MM.1S (cell line): ENCODE results near the gene PTPRN2.

Experiments
- DNase-seq: peaks from one replicate; pipeline ENCODE4 v3.0.0-alpha.2; 2015
- H2AFZ ChIP-seq: fragments of 300-600 bp; sonication (generic); 2 replicates; pipeline ENCODE4 v1.6.0; 2016; ENCODE audit warnings: antibody characterized with exemption, low read length
- H3F3A ChIP-seq: fragments of 300-600 bp; sonication (generic); 2 replicates; pipeline ENCODE4 v1.6.1; 2016; ENCODE audit warnings: mild to moderate bottlenecking, antibody characterized with exemption, low read length, moderate library complexity, mixed read lengths; ENCODE audit not compliant: insufficient read depth
- H3K27ac ChIP-seq: fragments of 300-600 bp; sonication (generic); 2 replicates; pipeline ENCODE4 v1.5.1; 2016; ENCODE audit warnings: mild to moderate bottlenecking, low read length
- H3K27me3 ChIP-seq: fragments of 300-600 bp; sonication (generic); replicated peaks from 2 replicates; pipeline ENCODE4 v1.6.0; 2016; ENCODE audit warnings: low read length; ENCODE audit not compliant: insufficient read depth
- H3K36me3 ChIP-seq: fragments of 300-600 bp; sonication (generic); replicated peaks from 2 replicates; pipeline ENCODE4 v1.6.1; 2016; ENCODE audit warnings: mild to moderate bottlenecking, low read length, mixed read lengths; ENCODE audit not compliant: insufficient read depth
- H3K4me1 ChIP-seq: fragments of 300-600 bp; sonication (generic); 2 replicates; pipeline ENCODE4 v1.6.1; 2016; ENCODE audit warnings: low read length, mixed read lengths
- H3K4me2 ChIP-seq: fragments of 300-600 bp; sonication (generic); 2 replicates; pipeline ENCODE4 v1.6.0; 2016; ENCODE audit warnings: low read depth, low read length
- H3K4me3 ChIP-seq: fragments of 300-600 bp; sonication (generic); 2 replicates; pipeline ENCODE4 v1.5.1; 2016; ENCODE audit warnings: low read length, mixed read lengths
- H3K79me2 ChIP-seq: fragments of 300-600 bp; sonication (generic); 2 replicates; pipeline ENCODE4 v1.6.1; 2016; ENCODE audit warnings: mixed run types, low read length, mixed read lengths
- H3K9ac ChIP-seq: fragments of 300-600 bp; sonication (generic); 2 replicates; pipeline ENCODE4 v1.6.1; 2016; ENCODE audit warnings: low read length, mixed read lengths
- H3K9me2 ChIP-seq: fragments of 300-600 bp; sonication (generic); replicated peaks from 2 replicates; pipeline ENCODE4 v1.6.1; 2016; ENCODE audit warnings: mild to moderate bottlenecking, low read length, mixed read lengths; ENCODE audit not compliant: insufficient read depth
- H3K9me3 ChIP-seq: fragments of 300-600 bp; sonication (generic); replicated peaks from 2 replicates; pipeline ENCODE4 v1.6.1; 2016; ENCODE audit warnings: mild to moderate bottlenecking, low read length, mixed read lengths; ENCODE audit not compliant: insufficient read depth
- H4K20me1 ChIP-seq: fragments of 300-600 bp; sonication (generic); 2 replicates; pipeline ENCODE4 v1.6.1; 2016; ENCODE audit warnings: mild to moderate bottlenecking, low read length, moderate library complexity, mixed read lengths; ENCODE audit not compliant: insufficient read depth
- CTCF ChIP-seq: fragments of 300-600 bp; sonication (generic); IDR thresholded peaks from 2 replicates; pipeline ENCODE4 v1.5.1; 2016; ENCODE audit warnings: antibody characterized with exemption, low read length, mixed read lengths
- EZH2 ChIP-seq: fragments of 300-600 bp; sonication (generic); optimal IDR thresholded peaks from 2 replicates; pipeline ENCODE3; 2017; ENCODE audit warnings: low read depth, mild to moderate bottlenecking, antibody characterized with exemption, low read length, mixed read lengths
- EZH2phosphoT487 ChIP-seq: fragments of 300-600 bp; sonication (generic); IDR thresholded peaks from 2 replicates; pipeline ENCODE4 v1.6.1; 2018; ENCODE audit warnings: antibody characterized with exemption, low read length

The PTPRN2 gene

DNA sequence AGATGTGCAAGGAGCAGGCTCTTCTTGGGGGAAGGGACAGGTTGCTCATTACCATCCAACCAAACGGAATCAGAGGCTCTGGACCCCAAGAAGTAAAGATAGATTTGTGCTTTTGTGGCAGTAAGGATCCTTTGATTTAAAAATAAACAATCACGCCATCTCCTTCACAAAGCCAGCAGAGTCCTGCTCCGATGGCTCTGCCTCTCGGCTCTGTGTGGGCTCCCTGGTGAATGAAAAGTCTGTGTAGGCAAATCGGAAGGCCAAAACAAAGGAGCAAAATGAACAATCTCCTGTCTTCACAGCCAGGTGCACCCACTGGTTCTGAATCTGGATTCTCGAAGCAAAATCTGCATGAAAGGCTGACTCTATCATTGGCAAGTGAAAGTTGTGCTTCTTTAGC is 3.8 kb downstream of the PTPRN2 start:
- Histone ChIP-seq H3K4me1 (no peaks in the 10 kb centered on the region), H3K9me3 (no peaks in the 10 kb centered on the region)

DNA sequence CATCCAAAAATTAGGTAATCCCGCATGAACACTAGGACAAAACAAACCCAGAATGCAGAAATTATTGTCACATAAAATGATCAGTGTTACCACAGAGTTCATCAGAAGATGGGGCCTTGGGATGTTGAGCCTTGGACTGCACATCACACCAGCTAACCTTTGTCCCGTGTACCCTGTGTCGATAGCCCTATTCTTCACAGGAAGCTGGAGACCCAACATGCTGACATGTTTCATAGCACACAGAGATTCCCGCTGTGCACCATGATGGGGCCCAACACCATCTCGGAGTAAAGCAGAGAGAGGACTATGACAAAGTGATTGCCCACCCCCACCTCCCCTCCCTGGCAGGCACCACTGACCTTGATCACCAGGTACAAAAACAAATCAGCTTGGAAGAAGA is 4.5 kb downstream of the PTPRN2 start:
- no peaks in the 10 kb centered on the region for H3K4me1 ChIP-seq
- H3K36me3 ChIP-seq = no peaks in the 10 kb centered on the region
- H3K9ac ChIP-seq = no peak overlapping the region
- H3K9me3 ChIP-seq = no peaks in the 10 kb centered on the region
- H3K79me2 ChIP-seq = no peaks in the 10 kb centered on the region
- no peaks in the 10 kb centered on the region for H3F3A ChIP-seq
- no peak overlapping the region for H3K4me2 ChIP-seq
- no peak overlapping the region for H2AFZ ChIP-seq
- H3K9me2 ChIP-seq = no peaks in the 10 kb centered on the region
- no peak for DNase-seq
- no peak overlapping the region for H3K27ac ChIP-seq
- H3K4me3 ChIP-seq = no peak overlapping the region
- H3K27me3 ChIP-seq = peaks cover 27% of the 10 kb centered on the region
- H4K20me1 ChIP-seq = no peaks in the 10 kb centered on the region
- TF ChIP-seq EZH2phosphoT487 (no peak), CTCF (no peak), EZH2 (no peak)

More for the DNA sequence above, 3.8 kb downstream of the PTPRN2 start:
- H3K4me3 ChIP-seq = no peak overlapping the region
- no peaks in the 10 kb centered on the region for H4K20me1 ChIP-seq
- no peak overlapping the region for H3K4me2 ChIP-seq
- no peak for DNase-seq
- no peaks in the 10 kb centered on the region for H3K9me2 ChIP-seq
- no peaks in the 10 kb centered on the region for H3F3A ChIP-seq
- H3K9ac ChIP-seq = no peak overlapping the region
- H3K36me3 ChIP-seq = no peaks in the 10 kb centered on the region
- H3K79me2 ChIP-seq = no peaks in the 10 kb centered on the region
- H3K27me3 ChIP-seq = peaks cover 27% of the 10 kb centered on the region
- TF ChIP-seq EZH2phosphoT487 (no peak), EZH2 (no peak), CTCF (no peak)
- H2AFZ ChIP-seq = no peak overlapping the region
- no peak overlapping the region for H3K27ac ChIP-seq

DNA sequence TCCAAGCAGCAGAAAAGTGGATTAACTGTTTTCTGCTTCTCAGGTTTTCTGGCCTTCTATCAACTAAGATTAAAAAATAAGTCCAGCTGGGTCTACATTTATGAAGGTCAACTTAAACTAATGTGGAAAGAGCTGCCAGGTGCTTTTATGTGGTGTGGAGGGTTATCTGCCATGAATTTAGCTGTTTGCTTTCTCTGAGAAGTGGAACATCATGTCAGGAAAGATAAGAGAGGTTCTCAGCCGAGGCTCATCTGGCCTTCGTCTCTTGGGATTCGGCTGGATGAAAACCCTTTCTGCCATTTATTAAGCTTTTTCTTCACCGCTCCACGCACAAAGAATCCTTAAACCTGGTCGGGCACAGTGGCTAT is 5.5 kb downstream of the PTPRN2 start:
- Histone ChIP-seq H3F3A (no peaks in the 10 kb centered on the region), H3K27me3 (peaks cover 27% of the 10 kb centered on the region), H3K36me3 (no peaks in the 10 kb centered on the region), H3K4me3 (no peak overlapping the region), H3K9ac (no peak overlapping the region), H4K20me1 (no peaks in the 10 kb centered on the region), H3K79me2 (no peaks in the 10 kb centered on the region), H3K9me2 (no peaks in the 10 kb centered on the region), H3K4me1 (no peaks in the 10 kb centered on the region), H3K9me3 (no peaks in the 10 kb centered on the region), H3K4me2 (no peak overlapping the region), H3K27ac (no peak overlapping the region), H2AFZ (no peak overlapping the region)
- TF ChIP-seq EZH2 = no peak
- TF ChIP-seq EZH2phosphoT487 = no peak
- no peak for TF ChIP-seq CTCF
- no peak for DNase-seq
